ENCODE measurements around the gene RAB33A. TPM values are rescaled to one million over a fixed set of nuclear protein-coding genes. Genes with fewer than 3 reads are reported as not detected.
A peak's percentile ranks its signal among the peaks of the same experiment; 100 is the strongest.

The RAB33A gene
- 10 to 100 TPM; 22.8 to 34.8 TPM for total RNA-seq

DNA sequence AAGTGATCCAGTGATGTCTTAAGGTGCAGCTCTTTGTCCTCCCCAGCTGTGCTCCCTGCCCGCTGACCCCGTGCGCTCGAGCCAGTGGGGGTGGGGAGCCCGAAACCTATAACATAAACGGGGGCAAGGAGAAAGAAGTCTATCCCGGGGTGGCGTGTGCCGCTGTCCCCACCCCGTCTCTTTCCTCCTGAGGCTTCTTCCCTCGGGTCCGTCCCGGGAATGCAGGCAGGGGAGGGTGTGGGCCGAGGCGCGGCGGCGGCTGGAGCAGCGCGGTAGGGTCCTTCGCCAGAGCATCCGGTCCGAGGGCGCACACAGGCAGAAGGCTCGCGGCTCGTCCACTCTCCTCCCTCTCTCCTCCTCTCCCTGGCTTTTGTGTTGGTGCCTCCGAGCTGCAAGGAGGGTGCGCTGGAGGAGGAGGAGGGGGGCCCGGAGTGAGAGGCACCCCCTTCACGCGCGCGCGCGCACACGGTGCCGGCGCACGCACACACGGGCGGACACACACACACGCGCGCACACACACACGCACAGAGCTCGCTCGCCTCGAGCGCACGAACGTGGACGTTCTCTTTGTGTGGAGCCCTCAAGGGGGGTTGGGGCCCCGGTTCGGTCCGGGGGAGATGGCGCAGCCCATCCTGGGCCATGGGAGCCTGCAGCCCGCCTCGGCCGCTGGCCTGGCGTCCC is at the start of gene RAB33A:
RAB33A (plus strand) TSS at position 517 of the 681 bp plus-strand sequence; CDS start at position 618, 101 bp downstream.
- ATAC-seq, result peak; percentile 8 to 38

DNA sequence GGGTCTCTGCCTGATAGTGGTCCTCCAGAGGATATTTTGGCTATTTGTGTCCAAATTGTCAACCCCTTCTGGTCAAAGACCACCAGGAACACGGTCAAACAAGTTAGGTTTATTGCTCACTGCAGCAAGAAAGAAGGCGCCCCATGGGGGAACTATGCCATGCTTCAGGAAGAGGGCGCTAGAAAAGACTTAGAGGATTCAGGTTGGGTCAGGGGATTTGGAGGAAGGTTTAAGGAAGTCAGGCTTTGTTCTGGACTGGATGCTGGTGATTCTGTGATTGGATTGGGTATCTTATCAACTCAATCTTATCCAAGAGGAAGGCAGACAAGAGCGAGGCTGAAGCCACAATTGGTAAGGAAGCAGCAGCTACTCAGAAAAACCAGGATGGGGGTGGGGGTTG is 47.2 kb upstream of the RAB33A start:
- DNase-seq (ENCODE audit: low spot score in 2 of 2), result no peak
- H3K27ac Mint-ChIP-seq, result no peak overlapping the region
- H3K9me3 Mint-ChIP-seq, result no peaks in the 10 kb centered on the region
- no peaks in the 10 kb centered on the region for H3K36me3 Mint-ChIP-seq
- ATAC-seq, result no peak

More for the DNA sequence above, at the start of gene RAB33A:
- H3K36me3 Mint-ChIP-seq, result peaks cover 18 to 22% of the 10 kb centered on the region in 2 donors
- peak within 1 kb of the TSS; percentile 88 to 96 for H3K27ac Mint-ChIP-seq
- H3K9me3 Mint-ChIP-seq, result no peaks in the 10 kb centered on the region
- peak; percentile 10 to 56 for DNase-seq (ENCODE audit: low spot score in 2 of 2)

GRCh38 chrX:130125091-130125874 is 46.5 kb upstream of the RAB33A start:
- Mint-ChIP-seq H3K9me3 (no peaks in the 10 kb centered on the region), H3K27ac (peak overlapping the region in 1 of 2 donors; percentile 81)

DNA sequence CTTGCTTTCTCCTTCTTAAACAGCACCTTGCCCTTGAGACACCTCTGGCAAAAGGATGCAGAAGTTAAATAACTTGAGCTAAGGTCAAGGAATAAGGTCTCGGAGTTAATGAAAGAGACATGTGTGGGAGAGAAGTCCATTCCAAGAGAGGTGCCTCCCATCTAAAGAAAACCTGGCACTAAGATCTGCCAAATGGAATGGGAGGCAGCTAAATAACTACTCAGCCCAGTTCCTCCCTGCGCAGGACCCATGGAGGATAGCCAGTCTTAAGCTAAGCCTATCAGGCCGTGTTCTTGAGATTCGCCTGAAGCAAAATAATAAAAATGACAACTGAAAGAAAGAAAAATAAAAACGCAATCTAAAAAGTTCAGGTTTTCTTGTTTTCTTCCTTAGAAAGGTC is 40.8 kb upstream of the RAB33A start:
- ATAC-seq, result no peak
- no peak overlapping the region for H3K27ac Mint-ChIP-seq
- H3K36me3 Mint-ChIP-seq, result no peaks in the 10 kb centered on the region
- no peak for DNase-seq (ENCODE audit: low spot score in 2 of 2)
- H3K9me3 Mint-ChIP-seq, result no peaks in the 10 kb centered on the region

More at GRCh38 chrX:130125091-130125874, 46.5 kb upstream of the RAB33A start:
- DNase-seq (ENCODE audit: low spot score in 2 of 2) (no peak), ATAC-seq (no peak)
- H3K36me3 Mint-ChIP-seq, result no peaks in the 10 kb centered on the region

GRCh38 chrX:130136496-130136895 is 35.3 kb upstream of the RAB33A start:
- Mint-ChIP-seq H3K36me3 (no peaks in the 10 kb centered on the region), H3K9me3 (no peaks in the 10 kb centered on the region), H3K27ac (no peak overlapping the region)
- no peak for DNase-seq (ENCODE audit: low spot score in 2 of 2)
- no peak for ATAC-seq

DNA sequence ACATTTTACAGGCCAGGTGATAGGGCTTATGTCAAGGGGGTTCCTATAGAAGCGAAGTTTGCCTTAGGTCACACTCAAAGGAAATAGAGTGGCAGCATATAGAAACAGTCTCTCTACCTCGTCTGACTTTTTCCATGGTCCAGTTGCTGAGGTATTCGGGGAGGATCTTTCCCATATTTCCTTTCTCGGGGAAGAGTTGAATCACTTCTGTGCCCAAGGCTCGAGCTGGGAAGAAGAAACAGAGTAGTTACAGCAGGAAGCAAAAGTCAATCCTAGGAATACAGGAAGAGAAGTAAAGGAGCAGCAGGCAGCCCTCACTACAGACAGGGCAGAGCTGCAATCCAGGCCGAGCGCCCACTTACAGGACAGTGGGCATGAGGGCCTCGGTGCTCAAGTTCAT is 34.8 kb upstream of the RAB33A start:
- H3K9me3 Mint-ChIP-seq, result no peaks in the 10 kb centered on the region
- no peak for DNase-seq (ENCODE audit: low spot score in 2 of 2)
- H3K36me3 Mint-ChIP-seq, result no peaks in the 10 kb centered on the region
- no peak overlapping the region for H3K27ac Mint-ChIP-seq
- ATAC-seq, result no peak

- peaks cover 9 to 13% of the 10 kb centered on the region in 2 donors for H3K36me3 Mint-ChIP-seq
Observed at GRCh38 chrX:130139474-130140201, 32.1 kb upstream of the RAB33A start.

GRCh38 chrX:130144509-130144908 is 27.3 kb upstream of the RAB33A start:
- DNase-seq (ENCODE audit: low spot score in 2 of 2) (no peak), ATAC-seq (no peak)
- H3K27ac Mint-ChIP-seq, result no peak overlapping the region
- H3K36me3 Mint-ChIP-seq, result peaks cover 9 to 20% of the 10 kb centered on the region in 2 donors
- no peaks in the 10 kb centered on the region for H3K9me3 Mint-ChIP-seq

More at GRCh38 chrX:130139474-130140201, 32.1 kb upstream of the RAB33A start:
- no peak for DNase-seq (ENCODE audit: low spot score in 2 of 2)
- no peak for ATAC-seq
- no peaks in the 10 kb centered on the region for H3K9me3 Mint-ChIP-seq
- peak overlapping the region in 1 of 2 donors; percentile 20 for H3K27ac Mint-ChIP-seq

DNA sequence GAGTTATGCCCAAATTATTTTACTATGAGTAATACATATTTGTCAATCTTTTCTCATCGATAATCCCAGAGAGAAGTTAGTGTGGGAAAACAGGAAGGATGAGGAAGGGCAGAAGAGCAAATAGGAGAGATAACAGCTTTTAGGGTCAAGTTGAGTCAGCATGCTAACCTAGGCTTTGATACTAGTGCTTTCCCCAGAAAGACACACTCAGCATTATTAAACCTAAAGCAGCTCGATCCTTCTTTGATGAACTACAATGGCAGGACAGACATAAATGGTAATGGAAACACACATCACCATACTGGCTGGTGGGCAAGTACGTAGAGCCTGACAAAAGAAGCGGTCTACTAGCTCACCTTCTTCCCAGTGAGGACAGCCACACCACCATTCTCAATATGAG is 26.6 kb upstream of the RAB33A start:
- ATAC-seq, result no peak
- H3K36me3 Mint-ChIP-seq, result peaks cover 9 to 20% of the 10 kb centered on the region in 2 donors

GRCh38 chrX:130147631-130148030 is 24.1 kb upstream of the RAB33A start:
- Mint-ChIP-seq H3K9me3 (no peaks in the 10 kb centered on the region), H3K27ac (no peak overlapping the region), H3K36me3 (peaks cover 8 to 20% of the 10 kb centered on the region in 2 donors)
- DNase-seq (ENCODE audit: low spot score in 2 of 2) (no peak), ATAC-seq (no peak)

More for the DNA sequence above, 26.6 kb upstream of the RAB33A start:
- Mint-ChIP-seq H3K9me3 (no peaks in the 10 kb centered on the region), H3K27ac (no peak overlapping the region)
- DNase-seq (ENCODE audit: low spot score in 2 of 2), result no peak

DNA sequence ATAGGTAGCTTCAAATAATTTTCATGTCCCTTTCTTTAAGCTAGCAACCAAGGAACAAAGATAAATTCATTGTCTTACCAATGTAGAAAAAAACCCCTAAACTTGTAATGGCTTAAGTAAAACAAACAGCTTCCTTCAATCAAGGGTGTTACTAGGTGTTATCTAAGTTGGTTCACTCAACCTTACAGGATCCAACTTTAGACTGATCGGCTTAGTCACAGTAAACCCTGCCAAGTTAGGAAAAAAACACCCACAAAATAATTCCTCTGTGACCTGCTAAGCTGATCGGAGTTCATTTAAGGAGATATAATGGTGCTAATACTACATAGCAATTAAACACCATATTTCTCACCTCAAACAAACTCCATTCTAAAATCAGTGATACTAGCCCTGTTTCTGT is 16.2 kb upstream of the RAB33A start:
- H3K9me3 Mint-ChIP-seq, result no peaks in the 10 kb centered on the region
- no peak for ATAC-seq

DNA sequence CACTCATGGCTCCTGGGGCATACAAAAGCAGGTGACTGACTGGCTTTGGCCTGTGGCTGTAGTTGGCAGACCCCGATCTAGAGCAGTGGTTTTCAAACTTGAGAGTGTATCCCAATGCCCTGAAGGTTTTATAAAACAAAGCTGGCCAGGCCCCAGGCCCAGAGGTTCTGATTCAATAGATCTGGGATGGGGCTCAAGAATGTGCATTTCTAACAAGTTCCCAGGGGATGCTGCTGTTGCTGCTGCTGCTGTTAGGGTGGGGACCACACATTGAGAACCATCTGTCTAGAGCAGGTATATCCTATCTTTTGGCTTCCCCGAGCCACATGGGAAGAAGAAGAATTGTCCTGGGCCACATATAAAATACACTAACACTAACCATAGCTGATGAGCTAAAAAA is 13.5 kb upstream of the RAB33A start:
- H3K9me3 Mint-ChIP-seq, result no peaks in the 10 kb centered on the region
- no peak overlapping the region for H3K27ac Mint-ChIP-seq
- H3K36me3 Mint-ChIP-seq, result no peaks in the 10 kb centered on the region
- ATAC-seq (no peak), DNase-seq (ENCODE audit: low spot score in 2 of 2) (no peak)

More for the DNA sequence above, 16.2 kb upstream of the RAB33A start:
- DNase-seq (ENCODE audit: low spot score in 2 of 2), result no peak
- no peaks in the 10 kb centered on the region for H3K36me3 Mint-ChIP-seq
- H3K27ac Mint-ChIP-seq, result no peak overlapping the region

DNA sequence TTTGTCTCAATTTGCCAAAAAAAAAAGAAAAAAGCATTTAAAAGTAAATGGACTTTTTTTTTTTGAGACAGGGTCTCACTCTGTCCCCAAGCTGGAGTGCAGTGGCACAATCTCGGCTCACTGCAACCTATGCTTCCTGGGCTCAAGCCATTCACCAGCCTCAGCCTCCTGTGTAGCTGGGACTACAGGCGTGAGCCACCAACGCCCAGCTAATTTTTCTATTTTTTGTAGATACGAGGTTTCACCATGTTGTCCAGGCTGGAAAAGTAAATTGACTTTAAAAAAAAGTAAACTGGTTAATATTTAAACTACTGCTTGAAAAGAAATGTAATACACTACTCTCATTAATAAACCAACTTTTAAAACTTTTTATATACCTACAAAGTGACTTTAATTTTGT is 12.0 kb upstream of the RAB33A start:
- no peak for ATAC-seq
- no peaks in the 10 kb centered on the region for H3K36me3 Mint-ChIP-seq
- no peaks in the 10 kb centered on the region for H3K9me3 Mint-ChIP-seq
- no peak for DNase-seq (ENCODE audit: low spot score in 2 of 2)
- H3K27ac Mint-ChIP-seq, result no peak overlapping the region

DNA sequence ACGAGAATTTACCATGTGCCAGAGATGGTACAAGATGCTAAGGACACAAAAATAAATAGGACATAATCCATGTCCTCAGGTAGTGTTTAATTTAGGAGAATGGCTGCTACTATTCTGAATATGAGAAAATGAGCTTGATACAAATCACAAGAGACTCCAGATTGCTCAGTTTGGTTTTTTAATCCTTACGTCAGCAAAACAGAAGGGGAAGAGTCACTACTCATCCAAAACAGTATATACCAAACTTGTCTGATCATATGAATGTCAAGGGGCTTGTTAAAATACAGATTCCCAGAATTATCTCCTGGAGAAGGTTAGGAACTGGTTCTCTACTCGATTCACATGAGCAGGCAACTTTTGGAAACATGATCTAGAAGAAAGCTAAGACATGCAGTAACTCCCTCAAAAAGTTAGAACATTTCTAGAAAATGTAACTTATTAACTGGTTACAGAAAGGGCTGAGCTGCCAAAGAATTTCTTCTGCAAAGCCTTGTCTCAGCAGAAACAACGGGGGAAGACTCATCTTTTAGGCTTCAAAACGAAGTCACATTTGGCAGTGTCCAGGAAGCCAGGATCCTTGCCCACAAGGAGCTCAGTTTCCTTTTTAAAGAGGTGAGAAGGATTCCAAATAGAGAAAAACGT is 9.5 kb upstream of the RAB33A start:
- peaks cover 0 to 16% of the 10 kb centered on the region in 2 donors for H3K36me3 Mint-ChIP-seq
- H3K27ac Mint-ChIP-seq, result no peak overlapping the region
- DNase-seq (ENCODE audit: low spot score in 2 of 2) (no peak), ATAC-seq (no peak)
- no peaks in the 10 kb centered on the region for H3K9me3 Mint-ChIP-seq

DNA sequence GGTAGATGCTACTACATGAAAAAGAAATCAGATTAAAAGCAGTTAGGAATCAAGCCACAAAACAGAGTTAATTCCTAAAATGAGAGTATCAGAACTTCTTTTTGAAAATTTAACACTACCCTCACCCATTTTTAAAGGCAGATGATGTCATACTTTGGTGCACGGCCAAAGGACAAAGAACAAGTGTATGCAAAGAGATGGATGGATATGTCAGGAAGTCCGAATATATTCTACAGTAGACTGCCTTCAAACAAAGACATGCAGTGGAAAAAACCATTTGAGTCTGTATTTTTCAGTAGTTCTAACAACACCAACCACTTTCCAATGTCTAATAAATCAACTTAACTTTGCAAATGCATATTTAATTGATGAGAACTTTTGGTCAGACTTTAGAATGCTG is 8.4 kb upstream of the RAB33A start:
- Mint-ChIP-seq H3K9me3 (no peaks in the 10 kb centered on the region), H3K27ac (no peak overlapping the region), H3K36me3 (peaks cover 0 to 16% of the 10 kb centered on the region in 2 donors)
- ATAC-seq (no peak), DNase-seq (ENCODE audit: low spot score in 2 of 2) (no peak)

- H3K9me3 Mint-ChIP-seq, result no peaks in the 10 kb centered on the region
- no peak for DNase-seq (ENCODE audit: low spot score in 2 of 2)
- no peak for ATAC-seq
- H3K36me3 Mint-ChIP-seq, result peaks cover 0 to 16% of the 10 kb centered on the region in 2 donors
- peak overlapping the region; percentile 75 to 96 for H3K27ac Mint-ChIP-seq
Observed at GRCh38 chrX:130165181-130165702, 6.5 kb upstream of the RAB33A start.

Data from activated naive CD4-positive, alpha-beta T cell treated with anti-CD3 and anti-CD28 coated beads, Interleukin-2, amount 50 U/mL, for 72 hours (primary cell).